Mucosa of stomach (tissue), 1 donor: ENCODE data around the gene PCNX1.

Experiments used
- H3K27me3 ChIP-seq: one replicate; pipeline ENCODE4 v1.7.0; 2013; ENCODE audit warnings: mild to moderate bottlenecking, low read length; ENCODE audit not compliant: control insufficient read depth, insufficient read depth
- H3K36me3 ChIP-seq: one replicate; pipeline ENCODE4 v1.7.0; 2013; ENCODE audit warnings: low read length; ENCODE audit not compliant: control insufficient read depth, insufficient read depth
- H3K4me1 ChIP-seq: one replicate; pipeline ENCODE4 v1.7.0; 2013; ENCODE audit warnings: mild to moderate bottlenecking, low read length; ENCODE audit not compliant: control insufficient read depth, insufficient read depth
- H3K4me3 ChIP-seq: one replicate; pipeline ENCODE4 v1.7.0; 2013; ENCODE audit warnings: low read length
- H3K9ac ChIP-seq: one replicate; pipeline ENCODE4 v1.7.0; 2013; ENCODE audit warnings: mild to moderate bottlenecking, low read length, moderate library complexity
- H3K9me3 ChIP-seq: one replicate; pipeline ENCODE4 v1.7.0; 2013; ENCODE audit warnings: mild to moderate bottlenecking, low read length, moderate library complexity; ENCODE audit not compliant: control insufficient read depth
- donor health status: Pancreatic carcinoma.

Gene PCNX1

GRCh38 chr14:71130491-71131179, 223.4 kb downstream of the PCNX1 start:
- H3K9me3 ChIP-seq = no peaks in the 10 kb centered on the region
- H3K27me3 ChIP-seq = no peaks in the 10 kb centered on the region
- peaks cover 12% of the 10 kb centered on the region for H3K4me1 ChIP-seq
- no peak overlapping the region for H3K4me3 ChIP-seq
- H3K9ac ChIP-seq = no peak overlapping the region
- H3K36me3 ChIP-seq = no peaks in the 10 kb centered on the region

GRCh38 chr14:71133296-71133695, 226.0 kb downstream of the PCNX1 start:
- Histone ChIP-seq H3K4me1 (peaks cover 12% of the 10 kb centered on the region), H3K9me3 (no peaks in the 10 kb centered on the region), H3K27me3 (no peaks in the 10 kb centered on the region), H3K4me3 (no peak overlapping the region), H3K9ac (no peak overlapping the region), H3K36me3 (no peaks in the 10 kb centered on the region)

- Histone ChIP-seq H3K9me3 (no peaks in the 10 kb centered on the region), H3K36me3 (no peaks in the 10 kb centered on the region), H3K9ac (no peak overlapping the region), H3K27me3 (no peaks in the 10 kb centered on the region), H3K4me1 (peaks cover 14% of the 10 kb centered on the region), H3K4me3 (no peak overlapping the region)
Observed at GRCh38 chr14:71135496-71135895, 228.2 kb downstream of the PCNX1 start.

DNA sequence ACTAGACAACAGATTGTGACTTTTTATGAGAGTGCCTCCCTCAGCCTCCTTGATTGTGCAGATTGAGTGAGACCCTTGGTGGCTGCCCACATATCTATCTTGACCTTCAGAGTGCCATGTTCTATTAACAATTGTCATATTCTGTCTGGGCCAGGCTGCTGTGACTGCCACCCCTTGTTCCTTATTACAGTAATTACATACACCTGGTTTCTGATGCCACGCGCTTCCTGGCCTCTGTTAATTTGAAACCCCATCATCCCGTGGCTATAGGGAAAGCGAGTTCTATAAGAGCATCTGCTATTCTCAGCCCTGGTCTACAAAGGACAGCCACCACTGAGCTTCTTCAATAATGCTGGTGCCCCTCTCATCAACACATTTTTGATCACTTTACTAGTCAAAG, 228.7 kb downstream of the PCNX1 start:
- no peaks in the 10 kb centered on the region for H3K27me3 ChIP-seq
- peaks cover 10% of the 10 kb centered on the region for H3K4me1 ChIP-seq
- no peaks in the 10 kb centered on the region for H3K36me3 ChIP-seq
- no peak overlapping the region for H3K9ac ChIP-seq
- no peaks in the 10 kb centered on the region for H3K9me3 ChIP-seq
- H3K4me3 ChIP-seq = no peak overlapping the region

GRCh38 chr14:71136386-71137060, 229.3 kb downstream of the PCNX1 start:
- no peak overlapping the region for H3K4me3 ChIP-seq
- no peak overlapping the region for H3K9ac ChIP-seq
- H3K4me1 ChIP-seq = peaks cover 5% of the 10 kb centered on the region
- H3K36me3 ChIP-seq = no peaks in the 10 kb centered on the region
- H3K27me3 ChIP-seq = no peaks in the 10 kb centered on the region
- no peaks in the 10 kb centered on the region for H3K9me3 ChIP-seq

DNA sequence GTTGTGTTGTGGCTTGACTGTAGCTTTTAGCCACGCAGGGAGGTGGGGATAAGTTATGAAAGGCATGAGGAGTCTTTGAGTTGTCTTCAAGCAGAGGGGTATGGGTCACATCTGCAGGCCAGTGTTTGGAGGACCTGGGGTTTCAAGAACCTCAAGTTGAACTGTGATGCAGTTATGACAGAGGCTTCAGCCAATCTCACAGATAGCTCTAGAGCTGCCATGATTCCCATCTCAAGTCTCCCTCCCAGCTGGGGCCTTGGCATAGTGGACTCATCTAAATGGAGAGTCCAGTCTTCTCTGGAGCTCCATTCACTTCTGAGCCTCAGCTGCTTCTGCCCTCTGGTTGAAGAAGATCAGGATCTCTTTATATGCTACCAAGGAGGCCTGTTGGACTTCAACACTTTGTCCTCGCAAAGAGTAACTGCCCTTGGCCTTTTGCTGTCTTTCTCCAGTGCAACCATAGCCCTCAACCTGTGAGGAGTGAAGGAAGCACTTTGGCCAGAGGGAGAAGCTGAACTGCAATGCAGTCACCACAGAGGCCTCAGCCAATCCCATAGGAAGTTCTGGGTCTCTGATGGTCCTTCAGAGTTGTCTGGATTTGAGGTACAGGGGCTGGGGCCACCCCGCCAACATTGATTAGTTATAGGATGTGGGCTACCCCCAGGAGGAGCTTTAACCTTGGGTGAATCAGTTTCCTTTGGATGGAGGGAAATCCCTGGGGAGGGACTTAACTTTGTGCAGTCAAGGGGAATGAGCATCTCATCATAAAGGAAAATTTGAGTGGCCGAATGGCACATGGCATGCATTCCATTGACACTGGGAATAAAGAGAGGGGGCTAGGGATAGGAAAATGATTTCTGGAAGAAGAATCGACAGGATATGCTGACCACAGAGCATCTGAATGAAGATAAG, 230.5 kb downstream of the PCNX1 start:
- Histone ChIP-seq H3K9ac (no peak overlapping the region), H3K36me3 (no peaks in the 10 kb centered on the region), H3K4me3 (no peak overlapping the region), H3K27me3 (no peaks in the 10 kb centered on the region), H3K4me1 (peaks cover 5% of the 10 kb centered on the region), H3K9me3 (no peaks in the 10 kb centered on the region)

DNA sequence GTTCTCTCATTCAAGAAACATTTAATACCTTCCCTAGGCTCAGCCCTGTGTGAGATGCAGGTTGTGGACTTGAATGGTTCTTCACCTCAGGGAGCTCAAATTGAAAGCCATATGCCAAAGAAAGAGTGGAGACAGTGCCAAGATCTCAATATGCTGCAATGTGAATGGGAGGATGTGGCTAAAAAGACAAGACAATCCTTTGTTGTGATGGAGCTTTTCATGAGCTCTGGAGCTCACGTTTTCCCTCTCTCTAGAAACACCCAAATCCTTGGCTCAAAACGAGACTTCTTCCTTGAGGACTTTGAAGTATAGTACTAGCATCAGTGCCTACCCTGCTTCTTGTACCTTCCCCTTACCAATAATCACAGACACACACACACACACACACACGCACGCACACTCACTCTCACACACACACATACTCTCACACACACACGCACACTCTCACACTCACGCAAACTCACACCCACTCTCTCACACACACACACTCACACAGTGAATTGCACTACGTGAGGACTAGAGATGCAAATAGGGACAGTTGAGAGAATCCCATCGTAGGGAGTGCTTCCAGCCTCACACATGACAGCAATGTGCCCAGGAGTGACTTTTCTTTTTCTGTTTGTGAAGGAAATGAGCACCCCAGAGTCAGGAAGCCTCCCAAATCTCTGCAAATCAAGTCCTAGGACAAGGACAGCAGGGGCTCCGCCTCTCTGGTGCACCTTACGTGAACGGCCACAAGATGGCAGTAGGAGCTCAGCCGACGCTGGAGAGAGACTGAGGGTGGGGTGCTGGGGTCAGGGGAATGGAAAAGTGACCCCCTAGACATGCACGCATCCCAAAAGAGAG, 231.4 kb downstream of the PCNX1 start:
- Histone ChIP-seq H3K4me1 (peaks cover 12% of the 10 kb centered on the region), H3K9me3 (no peaks in the 10 kb centered on the region), H3K36me3 (no peaks in the 10 kb centered on the region), H3K4me3 (no peak overlapping the region), H3K27me3 (no peaks in the 10 kb centered on the region), H3K9ac (no peak overlapping the region)

DNA sequence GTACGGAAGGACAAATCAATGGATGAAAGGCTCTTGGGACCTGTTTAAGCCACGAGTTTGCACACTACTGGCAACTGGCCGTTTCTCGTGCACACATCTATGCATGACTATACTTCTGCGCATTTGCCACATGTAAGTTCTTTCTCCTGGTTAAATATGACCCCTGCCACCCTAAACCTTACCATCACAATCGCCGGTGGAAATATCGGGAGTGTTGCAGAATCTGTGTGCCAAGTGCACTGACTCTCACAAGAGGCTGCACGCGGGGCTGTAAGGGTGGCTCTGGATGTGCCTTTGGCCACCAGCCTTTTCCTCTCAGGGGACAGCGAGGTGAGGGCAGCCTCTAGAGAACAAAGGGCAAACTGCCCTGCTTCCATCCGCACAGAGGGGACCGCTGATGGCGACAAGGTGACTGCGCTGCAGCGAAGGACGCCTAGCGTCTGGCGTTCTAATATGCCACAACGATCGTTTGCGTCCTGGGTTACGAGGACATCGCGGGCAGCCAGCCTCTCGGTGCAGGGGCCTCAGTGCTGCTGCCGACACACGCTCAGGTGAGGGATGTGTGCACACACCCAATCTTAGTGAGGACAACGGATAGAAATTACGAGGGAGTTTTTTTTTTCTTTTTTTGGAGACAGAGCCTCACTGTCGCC, 232.2 kb downstream of the PCNX1 start:
- H3K9ac ChIP-seq = no peak overlapping the region

DNA sequence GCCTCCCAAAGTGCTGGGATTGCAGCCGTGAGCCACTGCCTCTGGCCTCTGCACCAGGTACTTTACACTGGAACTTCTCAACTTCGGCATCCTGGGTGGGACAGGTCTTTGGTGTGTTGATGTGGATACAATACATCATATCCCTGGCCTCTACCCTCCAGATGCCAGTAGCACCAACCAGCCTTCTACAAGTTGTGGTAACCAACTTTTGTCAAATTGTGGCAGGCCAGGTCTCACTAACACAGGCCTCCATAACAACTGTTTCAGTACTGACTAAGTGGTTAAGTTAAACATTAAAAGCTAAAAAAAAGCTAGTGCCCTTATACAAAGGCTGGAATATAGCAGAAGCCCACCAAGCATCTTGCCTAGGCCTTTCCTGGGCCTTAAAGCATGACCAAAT, 232.9 kb downstream of the PCNX1 start:
- no peak overlapping the region for H3K4me3 ChIP-seq
- no peak overlapping the region for H3K9ac ChIP-seq
- H3K4me1 ChIP-seq = peaks cover 14% of the 10 kb centered on the region
- no peaks in the 10 kb centered on the region for H3K36me3 ChIP-seq
- no peaks in the 10 kb centered on the region for H3K9me3 ChIP-seq
- no peaks in the 10 kb centered on the region for H3K27me3 ChIP-seq

More for the DNA sequence above, 232.2 kb downstream of the PCNX1 start:
- Histone ChIP-seq H3K27me3 (no peaks in the 10 kb centered on the region), H3K36me3 (no peaks in the 10 kb centered on the region), H3K4me1 (peaks cover 14% of the 10 kb centered on the region), H3K4me3 (no peak overlapping the region), H3K9me3 (no peaks in the 10 kb centered on the region)

- no peak overlapping the region for H3K9ac ChIP-seq
- H3K27me3 ChIP-seq = no peaks in the 10 kb centered on the region
- peaks cover 14% of the 10 kb centered on the region for H3K4me1 ChIP-seq
- no peak overlapping the region for H3K4me3 ChIP-seq
- no peaks in the 10 kb centered on the region for H3K36me3 ChIP-seq
- no peaks in the 10 kb centered on the region for H3K9me3 ChIP-seq
Observed at GRCh38 chr14:71141701-71142374, 234.6 kb downstream of the PCNX1 start.
